GM12874 (cell line): ENCODE measurements around the gene SMIM41.

Experiments used
- CTCF ChIP-seq: IDR thresholded peaks from 2 replicates; pipeline ENCODE4 v1.5.1; 2011; ENCODE audit warnings: low read depth, mild to moderate bottlenecking, control low read depth, low read length, moderate library complexity; ENCODE audit not compliant: insufficient read depth

Gene SMIM41

GRCh38 chr12:52122540-52122871, 43.0 kb downstream of the SMIM41 start:
- no peak for TF ChIP-seq CTCF

GRCh38 chr12:52122904-52123303, 43.4 kb downstream of the SMIM41 start:
- TF ChIP-seq CTCF: no peak

- no peak for TF ChIP-seq CTCF
Observed at GRCh38 chr12:52123487-52124186, 44.1 kb downstream of the SMIM41 start.

GRCh38 chr12:52125476-52125900, 46.0 kb downstream of the SMIM41 start:
- no peak for TF ChIP-seq CTCF

GRCh38 chr12:52126050-52126604, 46.6 kb downstream of the SMIM41 start:
- TF ChIP-seq CTCF: no peak

GRCh38 chr12:52126605-52127578, 47.4 kb downstream of the SMIM41 start:
- no peak for TF ChIP-seq CTCF
